Activated CD4-positive, alpha-beta T cell treated with anti-CD3 and anti-CD28 coated beads for 1 hour (primary cell): Measurements from ENCODE around the gene CD82.
A peak's percentile ranks its signal among the peaks of the same experiment; 100 is the strongest.

ENCODE experiments used
- DNase-seq: peaks from one replicate; pipeline ENCODE4 v3.0.0-alpha.2; 2020

CD82 gene, protein sequence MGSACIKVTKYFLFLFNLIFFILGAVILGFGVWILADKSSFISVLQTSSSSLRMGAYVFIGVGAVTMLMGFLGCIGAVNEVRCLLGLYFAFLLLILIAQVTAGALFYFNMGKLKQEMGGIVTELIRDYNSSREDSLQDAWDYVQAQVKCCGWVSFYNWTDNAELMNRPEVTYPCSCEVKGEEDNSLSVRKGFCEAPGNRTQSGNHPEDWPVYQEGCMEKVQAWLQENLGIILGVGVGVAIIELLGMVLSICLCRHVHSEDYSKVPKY

DNA sequence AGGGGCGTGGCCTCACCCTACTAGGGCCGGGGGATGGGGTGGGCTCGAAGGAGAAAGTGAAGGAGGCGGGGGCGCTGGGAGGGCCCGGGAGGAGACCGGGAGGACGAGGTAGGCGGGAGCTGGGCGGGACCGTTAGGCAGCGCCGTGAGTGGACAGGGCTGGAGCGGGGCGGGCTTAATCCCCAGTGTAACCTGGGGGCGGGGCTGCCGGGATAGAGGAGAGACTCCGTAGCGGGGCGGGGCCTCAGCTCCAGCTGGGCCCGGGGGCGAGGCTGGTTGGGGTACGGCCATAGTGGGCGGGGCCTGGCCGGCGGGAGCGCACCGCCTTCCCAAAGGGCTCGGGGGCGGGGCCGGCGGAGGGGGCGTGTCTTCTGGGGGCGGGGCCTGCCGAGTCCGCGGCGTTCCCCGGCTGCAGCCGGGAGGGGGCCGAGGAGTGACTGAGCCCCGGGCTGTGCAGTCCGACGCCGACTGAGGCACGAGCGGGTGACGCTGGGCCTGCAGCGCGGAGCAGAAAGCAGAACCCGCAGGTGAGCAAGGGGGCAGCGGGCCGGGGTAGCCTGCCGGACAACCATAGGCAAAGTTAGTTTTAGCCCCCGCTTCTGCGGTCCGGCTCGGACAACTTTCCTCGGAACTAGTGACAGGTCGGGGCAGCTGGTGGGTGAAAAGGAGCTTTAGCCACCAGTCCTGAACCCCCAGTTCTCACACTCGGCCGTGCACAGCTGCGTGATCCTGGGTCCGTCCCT is at the start of gene CD82:
Gene CD82 (plus strand): TSS at position 453 of the 742 bp plus-strand sequence. CDS start 29,000 bp downstream, outside the sequence.
- peak; percentile 95 for DNase-seq

DNA sequence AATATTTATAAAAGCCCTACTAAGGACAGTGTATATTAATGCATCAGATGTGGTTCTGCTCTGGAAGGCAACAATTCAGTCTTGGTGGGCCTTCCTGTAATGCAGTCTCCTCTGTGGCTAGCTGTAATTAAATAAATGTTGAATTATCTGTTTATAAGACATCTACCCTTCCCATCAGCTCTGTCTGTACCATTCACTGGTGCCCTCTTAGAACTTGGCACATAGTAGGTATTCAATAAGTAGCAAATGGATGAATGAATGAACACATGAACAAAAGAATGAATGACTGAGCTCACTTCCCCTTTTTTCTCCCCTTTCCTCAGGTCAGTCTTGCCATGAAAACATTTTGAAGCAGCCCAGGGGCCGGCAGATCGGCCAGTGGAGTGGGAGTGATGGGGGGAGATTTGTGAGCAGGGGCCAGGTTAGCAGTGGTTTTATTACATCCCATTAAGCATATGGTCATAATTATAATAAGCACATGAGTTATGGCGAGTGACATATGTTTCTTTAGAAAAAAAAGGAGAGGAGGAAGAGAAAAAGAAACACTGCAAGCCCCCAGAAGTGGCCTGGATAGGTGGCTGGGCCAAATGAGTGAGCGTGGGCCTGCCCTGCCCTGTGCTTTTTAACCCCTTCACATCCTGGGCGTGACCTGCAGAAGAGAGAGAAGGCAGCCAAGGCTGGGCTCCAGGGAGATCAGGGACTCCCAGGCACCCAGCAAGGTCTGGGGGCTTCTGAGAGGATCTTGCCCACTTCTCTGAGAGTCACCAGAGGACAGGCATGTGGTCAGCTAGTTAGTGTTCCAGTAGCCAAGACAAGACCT is 48.6 kb upstream of the CD82 start:
- DNase-seq: no peak

DNA sequence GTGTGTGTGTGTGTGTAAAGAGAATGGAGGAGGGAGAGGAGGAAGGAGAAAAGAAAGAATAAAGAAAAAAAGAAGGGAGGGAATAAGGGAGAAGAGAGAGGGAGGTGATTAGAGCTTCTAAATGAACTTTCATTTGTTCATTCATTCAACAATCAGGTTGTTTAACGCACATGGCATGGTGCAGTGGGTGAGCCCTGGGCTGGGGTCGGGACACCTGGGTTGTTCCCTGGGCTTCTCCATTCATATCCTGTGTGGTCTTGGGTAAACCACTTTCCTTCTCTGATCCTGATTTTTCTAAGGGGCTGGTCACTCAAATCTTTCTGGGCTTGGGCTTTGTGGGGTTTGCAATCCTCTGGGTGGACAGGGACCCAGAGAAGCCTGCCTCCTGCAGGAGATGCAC is 47.9 kb upstream of the CD82 start:
- no peak for DNase-seq

DNA sequence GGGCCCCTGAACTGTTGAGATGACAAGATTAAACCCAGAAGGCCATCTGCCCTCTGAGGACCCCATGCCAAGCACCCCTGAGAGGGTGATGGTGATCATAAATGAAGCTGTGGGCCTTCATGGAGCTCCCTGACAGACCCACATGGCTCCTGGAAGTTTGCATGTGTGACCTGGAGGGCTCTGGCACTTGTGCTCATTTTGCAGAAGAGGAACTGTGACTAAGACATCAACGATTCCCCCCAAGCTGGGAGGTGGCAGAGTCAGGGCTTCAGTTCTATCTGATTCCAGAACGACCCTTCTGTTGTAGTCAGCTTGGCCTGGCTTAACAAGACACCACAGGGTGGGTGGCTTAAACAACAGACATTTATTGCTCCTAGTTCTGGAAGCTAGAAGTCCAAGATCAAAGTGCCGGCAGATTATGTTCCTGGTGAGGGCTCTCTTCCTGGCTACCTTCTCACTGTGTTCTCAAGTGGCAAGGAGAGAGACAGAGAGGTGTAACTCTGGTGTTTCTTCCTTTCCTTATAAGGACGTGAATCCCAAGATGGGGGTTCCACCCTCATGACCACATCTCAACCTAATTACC is 46.4 kb upstream of the CD82 start:
- no peak for DNase-seq

- DNase-seq: no peak
These were observed 45.3 kb upstream of the CD82 start for GRCh38 chr11:44519989-44520737.

DNA sequence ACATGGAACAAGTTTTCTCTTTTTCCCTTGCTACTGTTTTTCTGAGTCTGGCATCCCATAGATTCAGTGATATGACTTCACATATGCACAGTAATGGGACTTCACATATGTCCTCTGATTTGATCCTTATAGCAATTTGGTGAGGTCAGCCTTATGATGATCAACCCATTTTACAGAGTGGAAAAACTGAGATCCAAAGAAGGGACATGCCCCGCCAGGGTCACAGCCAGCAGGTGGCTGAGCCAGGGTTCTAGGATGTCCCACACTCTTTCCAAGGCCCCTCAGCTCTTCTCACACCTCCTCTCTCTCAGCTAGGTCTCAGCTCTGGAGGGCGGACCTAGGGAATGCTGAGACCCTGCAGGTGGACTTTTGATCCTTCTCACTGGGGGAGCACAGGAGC is 44.3 kb upstream of the CD82 start:
- DNase-seq: no peak

- DNase-seq: no peak
These were observed 43.2 kb upstream of the CD82 start for GRCh38 chr11:44522294-44522693.

DNA sequence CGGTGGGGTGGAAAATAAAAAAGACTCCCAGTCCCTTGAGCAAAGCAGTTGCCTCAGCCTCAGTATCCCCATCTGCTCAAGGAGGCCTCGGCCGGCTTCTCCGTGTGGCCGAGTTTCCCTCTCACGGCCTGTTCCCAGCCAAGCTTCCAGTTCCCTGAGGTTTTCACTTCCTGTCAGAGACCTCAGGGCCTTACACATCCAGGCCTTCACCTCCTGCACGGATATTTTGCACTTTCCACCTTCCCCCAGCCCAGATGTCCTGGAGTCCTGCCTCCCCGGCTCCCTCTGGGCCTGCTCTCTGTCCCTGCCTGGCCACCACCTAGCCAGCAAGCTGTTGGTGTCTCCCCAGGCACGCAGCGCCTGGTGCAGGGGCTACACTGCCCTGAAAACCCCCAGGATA is 41.1 kb upstream of the CD82 start:
- no peak for DNase-seq

- DNase-seq: no peak
These were observed 40.7 kb upstream of the CD82 start for GRCh38 chr11:44524751-44525201.

- DNase-seq: no peak
These were observed 39.8 kb upstream of the CD82 start for GRCh38 chr11:44525473-44526252.

GRCh38 chr11:44526438-44526837 is 39.0 kb upstream of the CD82 start:
- DNase-seq: no peak

DNA sequence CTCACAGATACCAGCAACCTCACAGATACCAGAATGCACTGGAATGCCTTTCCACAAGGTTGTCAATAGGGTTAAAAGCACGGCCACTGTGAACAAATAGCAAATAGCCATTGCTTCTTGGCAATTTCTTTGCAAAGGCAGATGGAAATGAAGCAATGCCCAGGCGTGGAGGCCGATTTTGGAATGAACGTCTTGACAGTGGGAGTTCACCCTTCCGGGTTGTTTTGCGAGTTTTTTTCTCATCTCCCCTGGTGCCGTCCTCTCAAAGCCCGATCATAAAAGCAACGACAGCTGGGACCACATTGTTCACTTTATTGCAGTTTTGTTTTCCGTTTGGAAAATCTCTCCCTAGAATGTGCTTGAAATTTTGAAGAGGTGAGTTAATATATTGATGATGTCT is 38.0 kb upstream of the CD82 start:
- no peak for DNase-seq

DNA sequence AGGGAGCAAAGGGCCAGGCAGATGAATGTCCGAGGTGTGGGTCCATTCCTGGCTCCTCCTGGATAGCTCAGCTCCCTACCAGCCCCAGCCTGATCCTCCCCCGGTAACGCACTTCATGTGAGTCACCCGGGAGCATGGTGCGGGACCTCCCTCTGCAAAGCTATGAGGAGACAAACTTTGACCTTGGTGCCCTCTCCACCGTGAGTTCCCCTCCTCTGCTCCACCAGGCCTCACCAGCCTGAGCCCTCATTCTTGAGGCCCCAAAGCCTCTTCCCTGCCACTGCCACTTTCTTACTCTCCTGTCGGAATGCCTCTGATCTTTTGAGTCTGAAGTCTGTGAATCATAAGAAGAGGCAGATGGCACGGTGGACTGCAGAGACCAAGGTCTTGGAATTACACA is 37.4 kb upstream of the CD82 start:
- DNase-seq: no peak

DNA sequence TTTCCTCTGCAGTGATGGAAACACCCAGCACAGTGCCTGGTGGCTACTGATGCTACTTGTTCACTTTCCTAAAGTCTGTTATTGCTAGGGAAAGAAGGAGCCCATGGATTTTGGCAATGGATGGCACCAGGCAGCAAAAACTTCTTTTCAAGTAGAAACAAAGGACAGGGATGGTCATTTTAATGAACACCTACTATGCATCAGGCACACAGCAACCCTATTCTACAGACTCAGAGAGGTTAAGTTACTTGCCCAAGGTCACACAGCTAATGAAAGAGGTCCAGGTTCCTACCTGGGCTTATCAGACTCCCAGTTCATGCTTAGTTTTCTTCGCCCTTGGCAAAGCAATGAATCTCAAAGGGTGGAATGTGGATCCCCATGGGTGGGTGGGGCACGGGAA is 36.9 kb upstream of the CD82 start:
- no peak for DNase-seq

- DNase-seq: no peak
These were observed 35.5 kb upstream of the CD82 start for GRCh38 chr11:44529895-44530412.

- no peak for DNase-seq
These were observed 34.9 kb upstream of the CD82 start for GRCh38 chr11:44530413-44531115.

GRCh38 chr11:44531116-44531504 is 34.4 kb upstream of the CD82 start:
- no peak for DNase-seq

- no peak for DNase-seq
These were observed 33.8 kb upstream of the CD82 start for GRCh38 chr11:44531636-44532035.

GRCh38 chr11:44532809-44533208 is 32.7 kb upstream of the CD82 start:
- DNase-seq: no peak

- DNase-seq: no peak
These were observed 31.3 kb upstream of the CD82 start for GRCh38 chr11:44533921-44534711.
